ENCODE data around the gene NAA16.
A peak's percentile ranks its signal among the peaks of the same experiment; 100 is the strongest.
"Not testable (repeated sequence)": the region's sequence is repeated elsewhere in the genome, so short reads cannot be mapped to it uniquely, and the experiment has no call there.

NAA16 gene

GRCh38 chr13:41310963-41311405 is at the start of gene NAA16:
NAA16 (plus strand) TSS chr13:41311267; CDS start chr13:41311529, 262 bp downstream.
- H3K9me3 ChIP-seq (ENCODE audit: control insufficient read depth, low read length), result no peaks in the 10 kb centered on the region
- peak within 1 kb of the TSS; percentile 96 for H3K4me3 ChIP-seq (ENCODE audit: low read length)
- peak; percentile 93 for DNase-seq (ENCODE audit: low read depth)
- peak within 1 kb of the TSS; percentile 94 for H3K9ac ChIP-seq (ENCODE audit: low read length)
- H3K4me1 ChIP-seq (ENCODE audit: control insufficient read depth, insufficient read depth, low read length), result peaks cover 24% of the 10 kb centered on the region
- H3K36me3 ChIP-seq (ENCODE audit: control insufficient read depth, insufficient read depth, low read length, severe bottlenecking), result no peaks in the 10 kb centered on the region
- H3K27me3 ChIP-seq (replicated peaks; ENCODE audit: control insufficient read depth, insufficient read depth, low read length), result no peaks in the 10 kb centered on the region

- peak; percentile 87 for DNase-seq (ENCODE audit: low read depth)
Measured at GRCh38 chr13:41263261-41263971, 47.7 kb upstream of the NAA16 start, which contains the start of gene MTRF1. MTRF1 (minus strand) TSS chr13:41263576; CDS start chr13:41260907, 2,669 bp downstream.

GRCh38 chr13:41267106-41267505 is 44.0 kb upstream of the NAA16 start:
- Histone ChIP-seq H3K9ac (ENCODE audit: low read length) (no peak overlapping the region), H3K9me3 (ENCODE audit: control insufficient read depth, low read length) (peaks cover 11% of the 10 kb centered on the region), H3K27me3 (replicated peaks; ENCODE audit: control insufficient read depth, insufficient read depth, low read length) (no peaks in the 10 kb centered on the region), H3K4me1 (ENCODE audit: control insufficient read depth, insufficient read depth, low read length) (peaks cover 4% of the 10 kb centered on the region), H3K36me3 (ENCODE audit: control insufficient read depth, insufficient read depth, low read length, severe bottlenecking) (no peaks in the 10 kb centered on the region), H3K4me3 (ENCODE audit: low read length) (no peak overlapping the region)
- peak; percentile 51 for DNase-seq (ENCODE audit: low read depth)

More at GRCh38 chr13:41263261-41263971, 47.7 kb upstream of the NAA16 start, which contains the start of gene MTRF1:
- H3K27me3 ChIP-seq (replicated peaks; ENCODE audit: control insufficient read depth, insufficient read depth, low read length), result no peaks in the 10 kb centered on the region
- peaks cover 15% of the 10 kb centered on the region for H3K36me3 ChIP-seq (ENCODE audit: control insufficient read depth, insufficient read depth, low read length, severe bottlenecking)
- H3K9ac ChIP-seq (ENCODE audit: low read length), result peak within 1 kb of the TSS; percentile 88
- peaks cover 4% of the 10 kb centered on the region for H3K4me1 ChIP-seq (ENCODE audit: control insufficient read depth, insufficient read depth, low read length)
- H3K9me3 ChIP-seq (ENCODE audit: control insufficient read depth, low read length), result peaks cover 5% of the 10 kb centered on the region
- peak within 1 kb of the TSS; percentile 88 for H3K4me3 ChIP-seq (ENCODE audit: low read length)

GRCh38 chr13:41268764-41269163 is 42.3 kb upstream of the NAA16 start:
- Histone ChIP-seq H3K9me3 (ENCODE audit: control insufficient read depth, low read length) (peaks cover 11% of the 10 kb centered on the region), H3K27me3 (replicated peaks; ENCODE audit: control insufficient read depth, insufficient read depth, low read length) (no peaks in the 10 kb centered on the region), H3K36me3 (ENCODE audit: control insufficient read depth, insufficient read depth, low read length, severe bottlenecking) (no peaks in the 10 kb centered on the region), H3K4me3 (ENCODE audit: low read length) (no peak overlapping the region), H3K9ac (ENCODE audit: low read length) (no peak overlapping the region), H3K4me1 (ENCODE audit: control insufficient read depth, insufficient read depth, low read length) (no peaks in the 10 kb centered on the region)
- peak; percentile 15 for DNase-seq (ENCODE audit: low read depth)

GRCh38 chr13:41271456-41272285 is 39.4 kb upstream of the NAA16 start:
- no peaks in the 10 kb centered on the region for H3K4me1 ChIP-seq (ENCODE audit: control insufficient read depth, insufficient read depth, low read length)
- H3K4me3 ChIP-seq (ENCODE audit: low read length), result no peak overlapping the region
- peaks cover 11% of the 10 kb centered on the region for H3K9me3 ChIP-seq (ENCODE audit: control insufficient read depth, low read length)
- no peak overlapping the region for H3K9ac ChIP-seq (ENCODE audit: low read length)
- DNase-seq (ENCODE audit: low read depth), result no peak
- H3K27me3 ChIP-seq (replicated peaks; ENCODE audit: control insufficient read depth, insufficient read depth, low read length), result no peaks in the 10 kb centered on the region
- no peaks in the 10 kb centered on the region for H3K36me3 ChIP-seq (ENCODE audit: control insufficient read depth, insufficient read depth, low read length, severe bottlenecking)

GRCh38 chr13:41273831-41274441 is 37.1 kb upstream of the NAA16 start:
- no peaks in the 10 kb centered on the region for H3K36me3 ChIP-seq (ENCODE audit: control insufficient read depth, insufficient read depth, low read length, severe bottlenecking)
- H3K9me3 ChIP-seq (ENCODE audit: control insufficient read depth, low read length), result peaks cover 3% of the 10 kb centered on the region
- no peaks in the 10 kb centered on the region for H3K4me1 ChIP-seq (ENCODE audit: control insufficient read depth, insufficient read depth, low read length)
- H3K27me3 ChIP-seq (replicated peaks; ENCODE audit: control insufficient read depth, insufficient read depth, low read length), result no peaks in the 10 kb centered on the region
- no peak overlapping the region for H3K9ac ChIP-seq (ENCODE audit: low read length)
- DNase-seq (ENCODE audit: low read depth), result no peak
- no peak overlapping the region for H3K4me3 ChIP-seq (ENCODE audit: low read length)

GRCh38 chr13:41274881-41275280 is 36.2 kb upstream of the NAA16 start:
- Histone ChIP-seq H3K36me3 (ENCODE audit: control insufficient read depth, insufficient read depth, low read length, severe bottlenecking) (no peaks in the 10 kb centered on the region), H3K9ac (ENCODE audit: low read length) (no peak overlapping the region), H3K27me3 (replicated peaks; ENCODE audit: control insufficient read depth, insufficient read depth, low read length) (no peaks in the 10 kb centered on the region), H3K4me3 (ENCODE audit: low read length) (no peak overlapping the region), H3K9me3 (ENCODE audit: control insufficient read depth, low read length) (peaks cover under 1% of the 10 kb centered on the region), H3K4me1 (ENCODE audit: control insufficient read depth, insufficient read depth, low read length) (no peaks in the 10 kb centered on the region)
- DNase-seq (ENCODE audit: low read depth), result peak; percentile 7

- DNase-seq (ENCODE audit: low read depth), result no peak
- H3K9ac ChIP-seq (ENCODE audit: low read length), result no peak overlapping the region
- no peaks in the 10 kb centered on the region for H3K36me3 ChIP-seq (ENCODE audit: control insufficient read depth, insufficient read depth, low read length, severe bottlenecking)
- no peaks in the 10 kb centered on the region for H3K27me3 ChIP-seq (replicated peaks; ENCODE audit: control insufficient read depth, insufficient read depth, low read length)
- H3K9me3 ChIP-seq (ENCODE audit: control insufficient read depth, low read length), result no peaks in the 10 kb centered on the region
- H3K4me1 ChIP-seq (ENCODE audit: control insufficient read depth, insufficient read depth, low read length), result no peaks in the 10 kb centered on the region
- no peak overlapping the region for H3K4me3 ChIP-seq (ENCODE audit: low read length)
Measured at GRCh38 chr13:41276824-41277223, 34.2 kb upstream of the NAA16 start.

GRCh38 chr13:41279156-41279555 is 31.9 kb upstream of the NAA16 start:
- not testable (repeated sequence) for H3K4me3 ChIP-seq (ENCODE audit: low read length); H3K4me1 ChIP-seq (ENCODE audit: control insufficient read depth, insufficient read depth, low read length); H3K27me3 ChIP-seq (replicated peaks; ENCODE audit: control insufficient read depth, insufficient read depth, low read length); H3K36me3 ChIP-seq (ENCODE audit: control insufficient read depth, insufficient read depth, low read length, severe bottlenecking); H3K9ac ChIP-seq (ENCODE audit: low read length); H3K9me3 ChIP-seq (ENCODE audit: control insufficient read depth, low read length); DNase-seq (ENCODE audit: low read depth)

GRCh38 chr13:41282129-41282571 is 28.9 kb upstream of the NAA16 start:
- Histone ChIP-seq H3K36me3 (ENCODE audit: control insufficient read depth, insufficient read depth, low read length, severe bottlenecking) (no peaks in the 10 kb centered on the region), H3K9me3 (ENCODE audit: control insufficient read depth, low read length) (no peaks in the 10 kb centered on the region), H3K27me3 (replicated peaks; ENCODE audit: control insufficient read depth, insufficient read depth, low read length) (no peaks in the 10 kb centered on the region), H3K9ac (ENCODE audit: low read length) (no peak overlapping the region), H3K4me3 (ENCODE audit: low read length) (no peak overlapping the region), H3K4me1 (ENCODE audit: control insufficient read depth, insufficient read depth, low read length) (peaks cover 4% of the 10 kb centered on the region)
- no peak for DNase-seq (ENCODE audit: low read depth)
